GM23338 (cell line): ENCODE results near the gene GNG12. TPM values are rescaled to one million over a fixed set of nuclear protein-coding genes. Genes with fewer than 3 reads are reported as not detected.

Source experiments
- ATAC-seq: fragments of 200-7000 bp; cut with Tn5 transposase; 3 replicates; pipeline ENCODE4 v1.9.1; 2020
- DNase-seq: peaks from one replicate; pipeline ENCODE4 v3.0.0-alpha.2; 2015; ENCODE audit warnings: low spot score
- H2AFZ ChIP-seq: fragments of 200-600 bp; sonication (generic); 2 replicates; pipeline ENCODE4 v1.8.0; 2016; ENCODE audit warnings: antibody characterized with exemption, mild to moderate bottlenecking, moderate library complexity
- H3F3A ChIP-seq: fragments of 200-600 bp; sonication (generic); replicated peaks from 2 replicates; pipeline ENCODE4 v1.8.0; 2017; ENCODE audit warnings: antibody characterized with exemption, mixed run types, low read depth
- H3K27ac ChIP-seq: fragments of 200-600 bp; sonication (generic); 2 replicates; pipeline ENCODE4 v1.6.1; 2016; ENCODE audit warnings: low read depth
- H3K27me3 ChIP-seq: fragments of 200-600 bp; sonication (generic); 2 replicates; pipeline ENCODE4 v1.8.0; 2016; ENCODE audit warnings: mild to moderate bottlenecking, mixed run types, moderate library complexity; ENCODE audit not compliant: insufficient read depth
- H3K36me3 ChIP-seq: fragments of 200-600 bp; sonication (generic); 2 replicates; pipeline ENCODE4 v1.8.0; 2016; ENCODE audit warnings: mild to moderate bottlenecking; ENCODE audit not compliant: insufficient read depth
- H3K4me1 ChIP-seq: fragments of 200-600 bp; sonication (generic); 2 replicates; pipeline ENCODE4 v1.8.0; 2016; ENCODE audit warnings: mild to moderate bottlenecking, moderate library complexity; ENCODE audit not compliant: insufficient read depth
- H3K4me2 ChIP-seq: fragments of 200-600 bp; sonication (generic); 2 replicates; pipeline ENCODE4 v1.7.1; 2017; ENCODE audit warnings: mixed run types
- H3K4me3 ChIP-seq: fragments of 200-600 bp; sonication (generic); 2 replicates; pipeline ENCODE4 v1.6.1; 2016; ENCODE audit warnings: mixed run types
- H3K79me2 ChIP-seq: fragments of 200-600 bp; sonication (generic); replicated peaks from 2 replicates; pipeline ENCODE4 v1.8.0; 2017; ENCODE audit warnings: mild to moderate bottlenecking; ENCODE audit not compliant: insufficient read depth
- H3K9me2 ChIP-seq: fragments of 200-600 bp; sonication (generic); 2 replicates; pipeline ENCODE4 v1.8.0; 2017; ENCODE audit not compliant: insufficient read depth
- H4K20me1 ChIP-seq: fragments of 200-600 bp; sonication (generic); replicated peaks from 2 replicates; pipeline ENCODE4 v1.8.0; 2017; ENCODE audit warnings: mild to moderate bottlenecking; ENCODE audit not compliant: insufficient read depth
- H3K27ac Mint-ChIP-seq: 2 replicates; pipeline ENCODE4 v1.8.0; 2020; ENCODE audit warnings: inconsistent platforms, mild to moderate bottlenecking, moderate library complexity, mixed read lengths
- H3K27me3 Mint-ChIP-seq: 3 replicates; pipeline ENCODE4 v1.8.0; 2022; ENCODE audit warnings: low read depth, mild to moderate bottlenecking, moderate library complexity, mixed read lengths, inconsistent platforms; ENCODE audit not compliant: insufficient read depth, poor library complexity
- H3K36me3 Mint-ChIP-seq: 3 replicates; pipeline ENCODE4 v1.8.0; 2021; ENCODE audit warnings: low read depth, mild to moderate bottlenecking, inconsistent platforms, moderate library complexity, mixed read lengths
- H3K4me1 Mint-ChIP-seq: 3 replicates; pipeline ENCODE4 v1.8.0; 2020; ENCODE audit warnings: mild to moderate bottlenecking, inconsistent platforms, mixed read lengths
- H3K4me3 Mint-ChIP-seq: 3 replicates; pipeline ENCODE4 v1.8.0; 2021; ENCODE audit warnings: moderate library complexity, mild to moderate bottlenecking, inconsistent platforms, mixed read lengths
- H3K9me3 Mint-ChIP-seq: 3 replicates; pipeline ENCODE4 v1.8.0; 2020; ENCODE audit warnings: moderate library complexity, mild to moderate bottlenecking, inconsistent platforms, mixed read lengths
- CREB1 ChIP-seq: fragments of 250-450 bp; sonication (Bioruptor Pico); IDR thresholded peaks from 2 replicates; pipeline ENCODE4 v1.5.0; 2020; ENCODE audit warnings: low read depth, mild to moderate bottlenecking, moderate library complexity
- CTCF ChIP-seq, 2 experiments: fragments of 200-600 bp in 1 of 2; sonication (generic) in 1 of 2; conservative IDR thresholded peaks; 2 replicates each; pipeline versions ENCODE4 v1.5.1 to v1.6.1; 2016 to 2017; ENCODE audit warnings: antibody characterized with exemption in 2 of 2, low read depth in 2 of 2, mild to moderate bottlenecking in 2 of 2, moderate library complexity in 1 of 2
- EZH2phosphoT487 ChIP-seq: fragments of 200-600 bp; sonication (generic); IDR thresholded peaks from one replicate; pipeline ENCODE4 v1.8.1; 2018; ENCODE audit warnings: antibody characterized with exemption; ENCODE audit not compliant: unreplicated experiment
- NANOG ChIP-seq: IDR thresholded peaks from 2 replicates; pipeline ENCODE4 v1.6.1; 2016; ENCODE audit warnings: antibody characterized with exemption, borderline replicate concordance
- POLR2AphosphoS5 ChIP-seq: IDR thresholded peaks from 2 replicates; pipeline ENCODE4 v1.6.1; 2016; ENCODE audit warnings: antibody characterized with exemption, low read depth
- STAT1 ChIP-seq: IDR thresholded peaks from one replicate; pipeline ENCODE4 v1.6.1; 2016; ENCODE audit warnings: antibody characterized with exemption; ENCODE audit not compliant: unreplicated experiment
- ZNF331 ChIP-seq: fragments of 250-450 bp; sonication (Bioruptor Pico); IDR thresholded peaks from 2 replicates; pipeline ENCODE4 v1.5.0; 2020; ENCODE audit warnings: low read depth, mild to moderate bottlenecking, moderate library complexity
- polyA plus RNA-seq: library from polyadenylated mRNA; unstranded; fragments of >200 nt; fragmentation: Nextera tagmentation; extraction: Ambion mirVana; gene quantifications from 2 replicates; pipeline ENCODE4 v1.2.1, GENCODE V29; 2016
- total RNA-seq: library from RNA; depleted of rRNA; stranded (reverse); fragments of >200 nt; shearing (Covaris generic); gene quantifications from 2 replicates; pipeline ENCODE4 v1.2.3, GENCODE V29; 2014
- TF ChIP-seq, protein P1 (sequence below): fragments of 250-450 bp; sonication (Bioruptor Pico); IDR thresholded peaks from 2 replicates; pipeline ENCODE4 v1.5.0; 2020; ENCODE audit warnings: mild to moderate bottlenecking, moderate library complexity
- TF ChIP-seq, protein P2 (sequence below): IDR thresholded peaks from one replicate; pipeline ENCODE4 v1.6.1; 2018; ENCODE audit warnings: antibody characterized with exemption; ENCODE audit not compliant: unreplicated experiment

The GNG12 gene
- total and polyA plus RNA-seq, 2 experiments from 2014 or later: 13.4 to 33.0 TPM

GRCh38 chr1:67850151-67850551 is 16.9 kb upstream of the GNG12 start:
- no peak overlapping the region for H3K27ac Mint-ChIP-seq
- TF ChIP-seq, protein P1, sequence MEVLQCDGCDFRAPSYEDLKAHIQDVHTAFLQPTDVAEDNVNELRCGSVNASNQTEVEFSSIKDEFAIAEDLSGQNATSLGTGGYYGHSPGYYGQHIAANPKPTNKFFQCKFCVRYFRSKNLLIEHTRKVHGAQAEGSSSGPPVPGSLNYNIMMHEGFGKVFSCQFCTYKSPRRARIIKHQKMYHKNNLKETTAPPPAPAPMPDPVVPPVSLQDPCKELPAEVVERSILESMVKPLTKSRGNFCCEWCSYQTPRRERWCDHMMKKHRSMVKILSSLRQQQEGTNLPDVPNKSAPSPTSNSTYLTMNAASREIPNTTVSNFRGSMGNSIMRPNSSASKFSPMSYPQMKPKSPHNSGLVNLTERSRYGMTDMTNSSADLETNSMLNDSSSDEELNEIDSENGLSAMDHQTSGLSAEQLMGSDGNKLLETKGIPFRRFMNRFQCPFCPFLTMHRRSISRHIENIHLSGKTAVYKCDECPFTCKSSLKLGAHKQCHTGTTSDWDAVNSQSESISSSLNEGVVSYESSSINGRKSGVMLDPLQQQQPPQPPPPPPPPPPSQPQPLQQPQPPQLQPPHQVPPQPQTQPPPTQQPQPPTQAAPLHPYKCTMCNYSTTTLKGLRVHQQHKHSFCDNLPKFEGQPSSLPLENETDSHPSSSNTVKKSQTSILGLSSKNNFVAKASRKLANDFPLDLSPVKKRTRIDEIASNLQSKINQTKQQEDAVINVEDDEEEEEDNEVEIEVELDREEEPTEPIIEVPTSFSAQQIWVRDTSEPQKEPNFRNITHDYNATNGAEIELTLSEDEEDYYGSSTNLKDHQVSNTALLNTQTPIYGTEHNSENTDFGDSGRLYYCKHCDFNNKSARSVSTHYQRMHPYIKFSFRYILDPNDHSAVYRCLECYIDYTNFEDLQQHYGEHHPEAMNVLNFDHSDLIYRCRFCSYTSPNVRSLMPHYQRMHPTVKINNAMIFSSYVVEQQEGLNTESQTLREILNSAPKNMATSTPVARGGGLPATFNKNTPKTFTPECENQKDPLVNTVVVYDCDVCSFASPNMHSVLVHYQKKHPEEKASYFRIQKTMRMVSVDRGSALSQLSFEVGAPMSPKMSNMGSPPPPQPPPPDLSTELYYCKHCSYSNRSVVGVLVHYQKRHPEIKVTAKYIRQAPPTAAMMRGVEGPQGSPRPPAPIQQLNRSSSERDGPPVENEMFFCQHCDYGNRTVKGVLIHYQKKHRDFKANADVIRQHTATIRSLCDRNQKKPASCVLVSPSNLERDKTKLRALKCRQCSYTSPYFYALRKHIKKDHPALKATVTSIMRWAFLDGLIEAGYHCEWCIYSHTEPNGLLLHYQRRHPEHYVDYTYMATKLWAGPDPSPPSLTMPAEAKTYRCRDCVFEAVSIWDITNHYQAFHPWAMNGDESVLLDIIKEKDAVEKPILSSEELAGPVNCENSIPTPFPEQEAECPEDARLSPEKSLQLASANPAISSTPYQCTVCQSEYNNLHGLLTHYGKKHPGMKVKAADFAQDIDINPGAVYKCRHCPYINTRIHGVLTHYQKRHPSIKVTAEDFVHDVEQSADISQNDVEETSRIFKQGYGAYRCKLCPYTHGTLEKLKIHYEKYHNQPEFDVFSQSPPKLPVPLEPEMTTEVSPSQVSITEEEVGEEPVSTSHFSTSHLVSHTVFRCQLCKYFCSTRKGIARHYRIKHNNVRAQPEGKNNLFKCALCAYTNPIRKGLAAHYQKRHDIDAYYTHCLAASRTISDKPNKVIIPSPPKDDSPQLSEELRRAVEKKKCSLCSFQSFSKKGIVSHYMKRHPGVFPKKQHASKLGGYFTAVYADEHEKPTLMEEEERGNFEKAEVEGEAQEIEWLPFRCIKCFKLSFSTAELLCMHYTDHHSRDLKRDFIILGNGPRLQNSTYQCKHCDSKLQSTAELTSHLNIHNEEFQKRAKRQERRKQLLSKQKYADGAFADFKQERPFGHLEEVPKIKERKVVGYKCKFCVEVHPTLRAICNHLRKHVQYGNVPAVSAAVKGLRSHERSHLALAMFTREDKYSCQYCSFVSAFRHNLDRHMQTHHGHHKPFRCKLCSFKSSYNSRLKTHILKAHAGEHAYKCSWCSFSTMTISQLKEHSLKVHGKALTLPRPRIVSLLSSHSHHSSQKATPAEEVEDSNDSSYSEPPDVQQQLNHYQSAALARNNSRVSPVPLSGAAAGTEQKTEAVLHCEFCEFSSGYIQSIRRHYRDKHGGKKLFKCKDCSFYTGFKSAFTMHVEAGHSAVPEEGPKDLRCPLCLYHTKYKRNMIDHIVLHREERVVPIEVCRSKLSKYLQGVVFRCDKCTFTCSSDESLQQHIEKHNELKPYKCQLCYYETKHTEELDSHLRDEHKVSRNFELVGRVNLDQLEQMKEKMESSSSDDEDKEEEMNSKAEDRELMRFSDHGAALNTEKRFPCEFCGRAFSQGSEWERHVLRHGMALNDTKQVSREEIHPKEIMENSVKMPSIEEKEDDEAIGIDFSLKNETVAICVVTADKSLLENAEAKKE (CRISPR knock-in tag): no peak
- TF ChIP-seq EZH2phosphoT487 (no peak), STAT1 (no peak), NANOG (no peak), ZNF331 (CRISPR knock-in tag) (no peak), CREB1 (CRISPR knock-in tag) (no peak), CTCF (conservative IDR thresholded peaks at IDR 0.05; ENCODE audit: low read depth in 2 of 2) (peak; percentile 45 to 69), POLR2AphosphoS5 (no peak)
- TF ChIP-seq, protein P2, sequence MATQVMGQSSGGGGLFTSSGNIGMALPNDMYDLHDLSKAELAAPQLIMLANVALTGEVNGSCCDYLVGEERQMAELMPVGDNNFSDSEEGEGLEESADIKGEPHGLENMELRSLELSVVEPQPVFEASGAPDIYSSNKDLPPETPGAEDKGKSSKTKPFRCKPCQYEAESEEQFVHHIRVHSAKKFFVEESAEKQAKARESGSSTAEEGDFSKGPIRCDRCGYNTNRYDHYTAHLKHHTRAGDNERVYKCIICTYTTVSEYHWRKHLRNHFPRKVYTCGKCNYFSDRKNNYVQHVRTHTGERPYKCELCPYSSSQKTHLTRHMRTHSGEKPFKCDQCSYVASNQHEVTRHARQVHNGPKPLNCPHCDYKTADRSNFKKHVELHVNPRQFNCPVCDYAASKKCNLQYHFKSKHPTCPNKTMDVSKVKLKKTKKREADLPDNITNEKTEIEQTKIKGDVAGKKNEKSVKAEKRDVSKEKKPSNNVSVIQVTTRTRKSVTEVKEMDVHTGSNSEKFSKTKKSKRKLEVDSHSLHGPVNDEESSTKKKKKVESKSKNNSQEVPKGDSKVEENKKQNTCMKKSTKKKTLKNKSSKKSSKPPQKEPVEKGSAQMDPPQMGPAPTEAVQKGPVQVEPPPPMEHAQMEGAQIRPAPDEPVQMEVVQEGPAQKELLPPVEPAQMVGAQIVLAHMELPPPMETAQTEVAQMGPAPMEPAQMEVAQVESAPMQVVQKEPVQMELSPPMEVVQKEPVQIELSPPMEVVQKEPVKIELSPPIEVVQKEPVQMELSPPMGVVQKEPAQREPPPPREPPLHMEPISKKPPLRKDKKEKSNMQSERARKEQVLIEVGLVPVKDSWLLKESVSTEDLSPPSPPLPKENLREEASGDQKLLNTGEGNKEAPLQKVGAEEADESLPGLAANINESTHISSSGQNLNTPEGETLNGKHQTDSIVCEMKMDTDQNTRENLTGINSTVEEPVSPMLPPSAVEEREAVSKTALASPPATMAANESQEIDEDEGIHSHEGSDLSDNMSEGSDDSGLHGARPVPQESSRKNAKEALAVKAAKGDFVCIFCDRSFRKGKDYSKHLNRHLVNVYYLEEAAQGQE: no peak
- Histone ChIP-seq H3K27me3 (no peaks in the 10 kb centered on the region), H3K27ac (no peak overlapping the region), H4K20me1 (no peaks in the 10 kb centered on the region), H3K79me2 (no peaks in the 10 kb centered on the region), H3K4me2 (no peak overlapping the region), H3K4me1 (no peaks in the 10 kb centered on the region), H2AFZ (no peak overlapping the region), H3K9me2 (no peaks in the 10 kb centered on the region; the same call in 1 of the 2 replicates), H3K4me3 (no peak overlapping the region), H3K36me3 (no peaks in the 10 kb centered on the region), H3F3A (no peaks in the 10 kb centered on the region)
- peak; percentile 44 for DNase-seq
- H3K4me3 Mint-ChIP-seq: no peak overlapping the region
- H3K9me3 Mint-ChIP-seq: no peaks in the 10 kb centered on the region
- ATAC-seq: no peak
- peaks cover 9% of the 10 kb centered on the region for H3K4me1 Mint-ChIP-seq
- no peaks in the 10 kb centered on the region for H3K36me3 Mint-ChIP-seq
- no peaks in the 10 kb centered on the region for H3K27me3 Mint-ChIP-seq
